CD14-positive monocyte (primary cell): Measurements from ENCODE around the gene CELF4. TPM values are rescaled to one million over a fixed set of nuclear protein-coding genes. Genes with fewer than 3 reads are reported as not detected.

Source experiments
- DNase-seq, 3 donors: peaks; one replicate each; pipeline ENCODE4 v3.0.0-alpha.2; 2011 to 2022
- H2AFZ ChIP-seq: 2 replicates; pipeline ENCODE4 v1.6.0; 2012; ENCODE audit warnings: mild to moderate bottlenecking, low read depth, low read length, inconsistent platforms; ENCODE audit not compliant: insufficient read depth, poor library complexity, severe bottlenecking
- H3K27ac ChIP-seq, 2 donors: 1 replicate in 1 of 2; 2 replicates in 1 of 2; pipeline ENCODE4 v1.5.1; 2012 to 2013; ENCODE audit warnings: low read length in 2 of 2, control low read depth in 1 of 2, inconsistent platforms in 1 of 2, low read depth in 1 of 2, mild to moderate bottlenecking in 1 of 2
- H3K27me3 ChIP-seq, 2 donors: one replicate each; pipeline versions ENCODE4 v1.6.0 to v1.6.1; 2011 to 2013; ENCODE audit warnings: low read length in 2 of 2; ENCODE audit not compliant: control insufficient read depth in 2 of 2, insufficient read depth in 2 of 2
- H3K36me3 ChIP-seq, 2 donors: replicated peaks in 1 of 2; 1 replicate in 1 of 2; 2 replicates in 1 of 2; pipeline versions ENCODE4 v1.5.1 to v1.6.1; 2012 to 2013; ENCODE audit warnings: low read length in 2 of 2, control low read depth in 1 of 2, inconsistent platforms in 1 of 2, mild to moderate bottlenecking in 1 of 2; ENCODE audit not compliant: insufficient read depth in 2 of 2, control insufficient read depth in 1 of 2
- H3K4me1 ChIP-seq, 2 donors: 1 replicate in 1 of 2; 2 replicates in 1 of 2; pipeline versions ENCODE4 v1.5.1 to v1.6.1; 2012 to 2013; ENCODE audit warnings: low read length in 2 of 2, control low read depth in 1 of 2, inconsistent platforms in 1 of 2, mild to moderate bottlenecking in 1 of 2, moderate library complexity in 1 of 2; ENCODE audit not compliant: insufficient read depth in 2 of 2, control insufficient read depth in 1 of 2
- H3K4me2 ChIP-seq: replicated peaks from 2 replicates; pipeline ENCODE3; 2012; ENCODE audit warnings: low read length, moderate library complexity, mild to moderate bottlenecking; ENCODE audit not compliant: poor library complexity, severe bottlenecking; ENCODE audit errors: extremely low read depth
- H3K4me3 ChIP-seq, 3 experiments: fragments of 200-600 bp in 1 of 3; sonication (generic) in 1 of 3; replicated peaks in 1 of 3; 1 replicate in 2 of 3; 2 replicates in 1 of 3; pipeline ENCODE4 v1.5.1; 2011 to 2013; ENCODE audit warnings: low read length in 3 of 3, mild to moderate bottlenecking in 3 of 3, control low read depth in 2 of 3, low read depth in 2 of 3, inconsistent platforms in 1 of 3, moderate library complexity in 1 of 3
- H3K79me2 ChIP-seq: 2 replicates; pipeline ENCODE4 v1.6.0; 2012; ENCODE audit warnings: mild to moderate bottlenecking, control low read depth, inconsistent platforms, low read length, moderate library complexity; ENCODE audit not compliant: insufficient read depth
- H3K9ac ChIP-seq: 2 replicates; pipeline ENCODE4 v1.6.0; 2017; ENCODE audit warnings: low read length, mild to moderate bottlenecking; ENCODE audit not compliant: insufficient read depth, poor library complexity, severe bottlenecking
- H3K9me3 ChIP-seq, 2 donors: replicated peaks in 1 of 2; 1 replicate in 1 of 2; 2 replicates in 1 of 2; pipeline versions ENCODE4 v1.5.1 to v1.6.1; 2012 to 2013; ENCODE audit warnings: low read length in 2 of 2, control low read depth in 1 of 2; ENCODE audit not compliant: control insufficient read depth in 1 of 2, insufficient read depth in 1 of 2
- H4K20me1 ChIP-seq: 2 replicates; pipeline ENCODE4 v1.6.0; 2012; ENCODE audit warnings: mild to moderate bottlenecking, low read length, control low read depth, moderate library complexity; ENCODE audit not compliant: insufficient read depth
- H3K27ac Mint-ChIP-seq, 7 donors: one replicate each; pipeline ENCODE4 v1.8.0; 2020; ENCODE audit warnings: mild to moderate bottlenecking in 7 of 7, mixed read lengths in 7 of 7, moderate library complexity in 6 of 7, inconsistent platforms in 2 of 7
- H3K27me3 Mint-ChIP-seq, 3 donors: one replicate each; pipeline ENCODE4 v1.8.0; 2021 to 2022; ENCODE audit warnings: low read depth in 3 of 3, mild to moderate bottlenecking in 3 of 3, mixed read lengths in 3 of 3, moderate library complexity in 3 of 3, inconsistent platforms in 1 of 3
- H3K36me3 Mint-ChIP-seq, 2 donors: one replicate each; pipeline ENCODE4 v1.8.0; 2020; ENCODE audit warnings: mixed read lengths in 2 of 2, inconsistent platforms in 1 of 2, mild to moderate bottlenecking in 1 of 2
- H3K4me1 Mint-ChIP-seq: one replicate; pipeline ENCODE4 v1.8.0; 2020; ENCODE audit warnings: mild to moderate bottlenecking, mixed read lengths
- H3K4me3 Mint-ChIP-seq, 2 donors: one replicate each; pipeline ENCODE4 v1.8.0; 2020; ENCODE audit warnings: mild to moderate bottlenecking in 2 of 2, mixed read lengths in 2 of 2, moderate library complexity in 1 of 2
- H3K9me3 Mint-ChIP-seq, 7 donors: one replicate each; pipeline ENCODE4 v1.8.0; 2020 to 2022; ENCODE audit warnings: mixed read lengths in 7 of 7, mild to moderate bottlenecking in 6 of 7, moderate library complexity in 6 of 7, inconsistent platforms in 2 of 7
- WGBS: methylation state at CpG from one replicate; pipeline ENCODE4 v1.1.5; 2013; ENCODE audit warnings: missing lambda C conversion rate; ENCODE audit not compliant: insufficient coverage; 5-methylcytosine and 5-hydroxymethylcytosine counted together
- intact Hi-C, 2 donors: fragments of 100-400 bp; cut with micrococcal nuclease; formaldehyde crosslinking; loops; one replicate each; pipeline versions ENCODE4 v1.15.0 to v1.15.1; 2023
- polyA plus RNA-seq, 3 donors: library from polyadenylated mRNA; depleted of rRNA in 1 of 3; unstranded in 2 of 3; stranded (reverse) in 1 of 3; fragments of 300-500 nt in 2 of 3; fragments of >200 nt in 1 of 3; fragmentation: Illumina TruSeq in 2 of 3; gene quantifications; 1 replicate in 2 of 3; 2 replicates in 1 of 3; pipeline ENCODE4 v1.2.3, GENCODE V29; 2012 to 2021
- TF ChIP-seq, protein P1 (sequence below): fragments of 200-600 bp; IDR thresholded peaks from one replicate; pipeline ENCODE4 v1.8.0; 2022; ENCODE audit warnings: antibody characterized with exemption, mild to moderate bottlenecking

Gene CELF4
- polyA plus RNA-seq, 3 donors: not detected

DNA sequence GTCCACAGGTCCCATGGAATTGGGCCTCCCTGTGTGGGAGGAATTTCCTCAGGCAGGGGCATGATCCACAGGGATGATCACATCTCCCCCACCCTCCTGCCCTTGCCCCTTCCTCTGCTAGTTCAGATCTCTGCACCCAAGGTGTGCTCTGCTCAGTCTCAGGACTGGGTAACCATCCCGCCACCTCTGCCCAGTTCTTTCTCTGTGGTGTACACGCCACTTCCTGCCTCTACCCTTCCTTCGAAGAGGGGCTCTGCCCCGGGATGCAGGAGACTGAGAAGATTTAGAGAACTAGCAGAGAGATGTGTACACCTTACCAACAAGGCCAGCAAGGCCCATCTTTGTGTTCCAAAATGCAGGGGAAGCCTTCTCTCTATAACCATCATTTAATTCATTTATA is 160.4 kb downstream of the CELF4 start:
- no peak for DNase-seq
- TF ChIP-seq, protein P1, sequence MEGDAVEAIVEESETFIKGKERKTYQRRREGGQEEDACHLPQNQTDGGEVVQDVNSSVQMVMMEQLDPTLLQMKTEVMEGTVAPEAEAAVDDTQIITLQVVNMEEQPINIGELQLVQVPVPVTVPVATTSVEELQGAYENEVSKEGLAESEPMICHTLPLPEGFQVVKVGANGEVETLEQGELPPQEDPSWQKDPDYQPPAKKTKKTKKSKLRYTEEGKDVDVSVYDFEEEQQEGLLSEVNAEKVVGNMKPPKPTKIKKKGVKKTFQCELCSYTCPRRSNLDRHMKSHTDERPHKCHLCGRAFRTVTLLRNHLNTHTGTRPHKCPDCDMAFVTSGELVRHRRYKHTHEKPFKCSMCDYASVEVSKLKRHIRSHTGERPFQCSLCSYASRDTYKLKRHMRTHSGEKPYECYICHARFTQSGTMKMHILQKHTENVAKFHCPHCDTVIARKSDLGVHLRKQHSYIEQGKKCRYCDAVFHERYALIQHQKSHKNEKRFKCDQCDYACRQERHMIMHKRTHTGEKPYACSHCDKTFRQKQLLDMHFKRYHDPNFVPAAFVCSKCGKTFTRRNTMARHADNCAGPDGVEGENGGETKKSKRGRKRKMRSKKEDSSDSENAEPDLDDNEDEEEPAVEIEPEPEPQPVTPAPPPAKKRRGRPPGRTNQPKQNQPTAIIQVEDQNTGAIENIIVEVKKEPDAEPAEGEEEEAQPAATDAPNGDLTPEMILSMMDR: no peak
- H3K9ac ChIP-seq: no peak overlapping the region
- no peaks in the 10 kb centered on the region for H4K20me1 ChIP-seq
- H3K4me1 ChIP-seq: no peaks in the 10 kb centered on the region
- Mint-ChIP-seq H3K4me3 (no peak overlapping the region), H3K4me1 (no peaks in the 10 kb centered on the region), H3K27me3 (peaks cover 3 to 8% (median 4%) of the 10 kb centered on the region in 3 donors), H3K27ac (no peak overlapping the region), H3K9me3 (peaks cover 0 to 8% (median 0%) of the 10 kb centered on the region in 7 donors), H3K36me3 (no peaks in the 10 kb centered on the region)
- no peaks in the 10 kb centered on the region for H3K36me3 ChIP-seq
- H3K4me3 ChIP-seq: no peak overlapping the region
- H3K4me2 ChIP-seq: no peak overlapping the region
- no peaks in the 10 kb centered on the region for H3K9me3 ChIP-seq
- H3K79me2 ChIP-seq: no peaks in the 10 kb centered on the region
- H3K27me3 ChIP-seq: no peaks in the 10 kb centered on the region
- no peak overlapping the region for H3K27ac ChIP-seq
- WGBS: no CpG with 5 or more reads among the region's 4 CpGs
- H2AFZ ChIP-seq: no peak overlapping the region
- intact Hi-C loops: no loop called here

DNA sequence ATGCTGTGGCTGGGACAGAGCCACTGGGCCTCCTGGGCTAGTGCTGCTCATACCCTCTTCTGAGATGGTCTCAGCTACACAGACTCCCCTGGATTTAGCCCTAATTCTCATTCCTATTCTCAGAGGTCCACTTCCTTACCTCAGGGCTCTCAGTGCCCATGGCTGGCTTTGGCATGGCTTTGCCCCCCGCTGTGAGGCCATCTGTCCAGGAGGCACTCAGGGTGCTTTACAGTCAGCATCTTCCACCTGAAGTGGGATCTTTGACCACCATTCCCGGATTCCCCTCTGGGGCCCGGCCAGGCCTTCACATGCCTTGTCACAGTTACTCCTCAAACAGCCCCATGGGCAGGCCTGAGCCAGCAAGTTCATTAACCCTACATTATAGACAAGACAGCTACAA is 161.8 kb downstream of the CELF4 start:
- peaks cover 3 to 7% (median 3%) of the 10 kb centered on the region in 3 donors for H3K27me3 Mint-ChIP-seq

More for the DNA sequence above, 161.8 kb downstream of the CELF4 start:
- H3K4me2 ChIP-seq: no peak overlapping the region
- H3K4me3 ChIP-seq: no peak overlapping the region
- H3K4me1 ChIP-seq: no peaks in the 10 kb centered on the region
- H3K4me1 Mint-ChIP-seq: no peaks in the 10 kb centered on the region
- peaks cover 0 to 5% (median 0%) of the 10 kb centered on the region in 7 donors for H3K9me3 Mint-ChIP-seq
- H3K79me2 ChIP-seq: no peaks in the 10 kb centered on the region
- TF ChIP-seq, protein P1: no peak
- no peaks in the 10 kb centered on the region for H3K9me3 ChIP-seq
- WGBS: 100% methylated on average over 2 of the region's 3 CpGs
- no peak overlapping the region for H3K9ac ChIP-seq
- H2AFZ ChIP-seq: no peak overlapping the region
- no peak overlapping the region for H3K27ac ChIP-seq
- no peak overlapping the region for H3K4me3 Mint-ChIP-seq
- H3K36me3 Mint-ChIP-seq: no peaks in the 10 kb centered on the region
- no peaks in the 10 kb centered on the region for H3K36me3 ChIP-seq
- H4K20me1 ChIP-seq: no peaks in the 10 kb centered on the region
- DNase-seq: no peak
- H3K27me3 ChIP-seq: no peaks in the 10 kb centered on the region
- intact Hi-C loops: no loop called here
- no peak overlapping the region for H3K27ac Mint-ChIP-seq
